ENCODE measurements around the gene ALOXE3. TPM values are rescaled to one million over a fixed set of nuclear protein-coding genes. Genes with fewer than 3 reads are reported as not detected.

ALOXE3 gene
- total RNA-seq, 2 donors from 2014 or later: not detected

DNA sequence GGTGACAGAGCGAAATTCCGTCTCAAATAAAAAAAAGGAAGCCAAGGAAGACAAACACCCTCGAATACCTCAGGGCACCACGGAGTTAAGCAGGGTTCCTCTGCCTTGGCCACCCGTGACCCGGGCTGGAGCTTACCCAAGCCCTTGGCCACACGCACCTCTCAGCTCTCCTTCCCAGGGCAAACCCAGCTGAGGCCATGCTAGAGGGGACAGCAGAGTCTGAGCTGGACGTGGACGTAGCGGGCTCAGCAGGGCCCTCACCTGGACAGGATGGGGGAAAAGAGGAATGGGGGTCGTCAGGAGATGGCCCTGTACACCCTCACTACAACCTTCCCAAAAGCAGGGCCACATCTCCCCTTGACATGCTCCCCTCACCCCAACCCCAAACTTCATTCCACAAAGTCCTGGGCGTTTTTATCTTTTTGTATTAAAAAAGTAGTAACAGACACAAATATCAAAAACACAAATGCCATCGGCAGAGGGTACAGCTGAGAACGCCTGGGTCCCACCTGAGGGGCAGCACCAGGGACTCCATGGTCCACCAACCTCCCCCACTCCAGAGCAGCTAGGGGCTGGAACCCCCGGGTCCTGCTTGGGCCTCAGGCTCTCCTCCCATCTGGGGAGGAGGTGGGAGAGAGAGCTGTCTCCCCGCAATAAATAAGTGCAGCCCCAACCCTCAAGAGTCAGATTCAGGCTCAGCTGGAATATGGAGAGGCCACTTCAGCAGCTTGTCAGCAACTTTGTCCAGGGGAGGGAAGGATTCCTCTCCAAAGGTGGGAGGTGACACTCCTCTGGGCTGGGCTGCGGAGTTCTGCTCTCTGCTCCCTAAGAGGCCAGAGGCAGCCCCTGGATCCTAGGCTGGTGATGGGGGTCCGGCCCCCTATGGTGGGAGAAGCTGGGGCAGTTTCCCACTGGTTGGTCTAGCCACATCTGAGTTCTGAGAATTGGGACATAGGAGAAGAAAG is 22.0 kb upstream of the ALOXE3 start:
- WGBS, 2 donors: 69 to 73% methylated on average over 12 to 18 of the region's 18 CpGs
- DNase-seq: peak in 3 of 4 donors; percentile 17 to 27 (median 22)
- no peak for ATAC-seq
- peaks cover 31 to 44% of the 10 kb centered on the region in 2 donors for H3K36me3 ChIP-seq (replicated peaks in 1 of 2; ENCODE audit: insufficient read depth in 1 of 2, low read depth in 2 of 2)
- peak overlapping the region in 2 of 4 donors; percentile 86 to 87 for H3K27ac ChIP-seq
- peaks cover 21% of the 10 kb centered on the region for H3K4me1 ChIP-seq
- H3K4me3 ChIP-seq: no peak overlapping the region
- no peaks in the 10 kb centered on the region for H3K27me3 ChIP-seq
- H3K9me3 ChIP-seq: no peaks in the 10 kb centered on the region
- intact Hi-C loops (cut with DNase I): no loop called here
- TF ChIP-seq CTCF (IDR thresholded peaks at IDR 0.05) (no peak), POLR2A (IDR thresholded peaks at IDR 0.05) (no peak)

DNA sequence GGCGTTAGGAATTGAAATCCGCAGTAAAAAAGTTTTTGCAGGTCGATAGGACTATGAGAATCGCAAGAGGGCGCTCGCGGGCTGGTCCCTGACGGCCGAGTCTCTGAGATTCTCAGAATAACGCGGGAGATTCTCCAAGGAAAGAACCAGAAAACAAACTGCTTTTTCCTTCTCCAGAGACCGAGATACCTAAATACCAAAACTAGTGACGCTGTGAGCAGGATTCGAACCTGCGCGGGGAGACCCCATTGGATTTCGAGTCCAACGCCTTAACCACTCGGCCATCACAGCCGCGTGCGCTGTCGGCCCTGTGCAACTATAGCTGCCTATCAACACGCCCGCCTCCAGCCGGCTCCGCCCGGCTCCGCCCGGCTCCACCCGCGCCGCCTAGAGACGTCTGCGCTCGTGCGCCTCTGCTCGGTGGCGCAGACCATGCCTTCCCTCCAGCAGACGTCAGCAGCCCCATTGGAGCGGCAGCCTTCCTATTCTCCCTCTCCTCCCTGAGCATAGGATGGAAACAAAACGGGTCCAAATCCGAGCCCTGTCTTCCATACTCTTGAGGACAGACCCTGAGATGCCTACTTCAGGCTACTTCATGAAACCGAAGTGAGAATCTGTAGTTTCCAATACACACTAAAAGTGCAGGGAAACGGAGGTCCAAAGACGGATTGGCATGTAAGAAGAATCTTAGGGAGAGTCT is 20.5 kb upstream of the ALOXE3 start:
- H3K4me3 ChIP-seq: no peak overlapping the region
- H3K36me3 ChIP-seq (replicated peaks in 1 of 2; ENCODE audit: insufficient read depth in 1 of 2, low read depth in 2 of 2): peaks cover 16 to 31% of the 10 kb centered on the region in 2 donors
- no peaks in the 10 kb centered on the region for H3K9me3 ChIP-seq
- peak; percentile 96 for DNase-seq
- H3K27ac ChIP-seq: peak overlapping the region; percentile 74 to 92 (median 86)
- WGBS, 2 donors: 1% methylated on average over 44 to 46 of the region's 46 CpGs
- peak; percentile 92 for ATAC-seq
- intact Hi-C loops (cut with DNase I): no loop called here
- peak; percentile 70 to 98 (median 95) for TF ChIP-seq CTCF (IDR thresholded peaks at IDR 0.05)
- peak; percentile 23 to 85 (median 79) for TF ChIP-seq POLR2A (IDR thresholded peaks at IDR 0.05)
- peaks cover 21% of the 10 kb centered on the region for H3K4me1 ChIP-seq
- H3K27me3 ChIP-seq: no peaks in the 10 kb centered on the region

GRCh38 chr17:8138374-8138671 is 20.0 kb upstream of the ALOXE3 start:
- Histone ChIP-seq H3K27me3 (no peaks in the 10 kb centered on the region), H3K27ac (peak overlapping the region; percentile 27 to 92 (median 86)), H3K9me3 (no peaks in the 10 kb centered on the region), H3K4me3 (no peak overlapping the region), H3K4me1 (peaks cover 21% of the 10 kb centered on the region), H3K36me3 (replicated peaks in 1 of 2; ENCODE audit: insufficient read depth in 1 of 2, low read depth in 2 of 2) (peaks cover 11 to 27% of the 10 kb centered on the region in 2 donors)
- no peak for ATAC-seq
- 0 to 3% methylated on average over 7 of the region's 7 CpGs for WGBS, 2 donors
- DNase-seq: no peak
- TF ChIP-seq CTCF (IDR thresholded peaks at IDR 0.05) (no peak), POLR2A (IDR thresholded peaks at IDR 0.05) (no peak)
- intact Hi-C loops (cut with DNase I): no loop called here

DNA sequence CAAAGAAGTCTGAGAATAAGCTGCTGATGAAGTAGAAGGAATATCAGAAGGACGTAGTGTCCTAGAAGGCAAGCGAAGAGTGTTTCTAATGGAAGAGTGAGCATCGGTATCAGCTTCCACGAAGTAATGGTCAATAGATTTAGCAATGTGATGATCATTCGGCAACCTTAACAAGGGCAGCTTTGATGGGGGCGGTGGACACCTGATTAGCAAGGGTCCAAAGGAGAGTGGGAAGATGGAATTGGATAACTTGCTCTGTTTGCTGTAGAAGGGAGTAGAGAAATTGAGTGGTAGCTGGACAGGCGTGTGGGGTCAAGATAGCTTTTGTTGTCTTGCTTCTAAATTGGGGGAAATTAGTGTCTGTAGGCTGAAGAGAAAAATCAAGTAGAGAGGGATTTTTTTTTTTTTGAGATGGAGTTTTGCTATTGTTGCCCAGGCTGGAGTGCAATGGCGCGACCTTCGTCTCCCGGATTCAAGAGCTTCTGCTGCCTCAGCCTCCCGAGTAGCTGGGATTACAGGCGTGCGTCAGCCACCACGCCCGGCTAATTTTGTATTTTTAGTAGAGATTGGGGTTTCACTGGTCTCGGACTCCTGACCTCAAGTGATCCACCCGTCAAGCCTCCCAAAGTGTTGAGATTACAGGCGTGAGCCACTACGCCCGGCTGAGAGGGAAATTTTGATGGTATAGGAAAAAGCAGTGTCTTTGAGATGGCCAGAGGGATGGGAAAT is 19.5 kb upstream of the ALOXE3 start:
- TF ChIP-seq CTCF (IDR thresholded peaks at IDR 0.05) (no peak), POLR2A (IDR thresholded peaks at IDR 0.05) (no peak)

More for the DNA sequence above, 19.5 kb upstream of the ALOXE3 start:
- H3K4me1 ChIP-seq: peaks cover 21% of the 10 kb centered on the region
- DNase-seq (peak in 1 of 4 donors; percentile 21), ATAC-seq (no peak)
- no peaks in the 10 kb centered on the region for H3K9me3 ChIP-seq
- WGBS, 2 donors: 30 to 32% methylated on average over 21 of the region's 21 CpGs
- H3K27me3 ChIP-seq: no peaks in the 10 kb centered on the region
- H3K4me3 ChIP-seq: no peak overlapping the region
- peaks cover 6 to 22% of the 10 kb centered on the region in 2 donors for H3K36me3 ChIP-seq (replicated peaks in 1 of 2; ENCODE audit: insufficient read depth in 1 of 2, low read depth in 2 of 2)
- peak overlapping the region in 3 of 4 donors; percentile 86 to 92 (median 87) for H3K27ac ChIP-seq
- intact Hi-C loops (cut with DNase I): no loop called here

Measured in body of pancreas (tissue), 4 donors.